HepG2 (cell line): ENCODE results near the gene GABRP. TPM values are rescaled to one million over a fixed set of nuclear protein-coding genes. Genes with fewer than 3 reads are reported as not detected.

Experiments used
- ATAC-seq: fragments of 200-7000 bp; cut with Tn5 transposase; 3 replicates; pipeline ENCODE4 v1.9.1; 2020; ENCODE audit warnings: mild to moderate bottlenecking, moderate library complexity
- BruUV-seq: library from RNA; stranded (reverse); fragments of 400-500 nt; replicated peaks from 2 replicates; lab custom pipeline; 2021; lab: Mats Ljungman, UMichigan
- CTCF ChIA-PET: fragments of 300-600 bp; formaldehyde crosslinking; extraction: SDS; loops from one replicate; lab custom pipeline; 2021; ENCODE audit warnings: low total read pairs, inconsistent platforms, low intra/inter-chr PET ratio; lab: Yijun Ruan, JAX
- POLR2A ChIA-PET: fragments of 350-600 bp; sonication (Branson Sonifier 250); formaldehyde crosslinking; loops from one replicate; lab custom pipeline; 2020; ENCODE audit warnings: antibody characterized with exemption, inconsistent platforms; lab: Yijun Ruan, JAX
- DNase-seq: peaks from one replicate; pipeline ENCODE4 v3.0.0-alpha.2; 2015; ENCODE audit warnings: low spot score
- FAIRE-seq: peaks from 3 replicates; lab custom pipeline; 2011; peaks lifted over from hg19 to GRCh38; lab: Jason Lieb, UNC
- H2AFZ ChIP-seq: one replicate; pipeline ENCODE4 v1.6.1; 2011; ENCODE audit warnings: low read length, inconsistent platforms
- H3K27ac ChIP-seq: fragments of 300-600 bp; 3 replicates; pipeline ENCODE4 v1.8.0; 2011; ENCODE audit warnings: mixed run types, mild to moderate bottlenecking, mixed read lengths, low read length, inconsistent platforms; ENCODE audit not compliant: insufficient read depth; ENCODE audit errors: extremely low read length
- H3K27me3 ChIP-seq, 2 experiments: fragments of 200-600 bp in 1 of 2; 2 replicates in 1 of 2; 3 replicates in 1 of 2; pipeline versions ENCODE4 v1.6.0 to v1.8.0; 2011; ENCODE audit warnings: low read length in 2 of 2, mild to moderate bottlenecking in 2 of 2, moderate library complexity in 2 of 2, inconsistent platforms in 1 of 2; ENCODE audit not compliant: insufficient read depth in 2 of 2, control insufficient read depth in 1 of 2
- H3K36me3 ChIP-seq, 2 experiments: fragments of 200-600 bp in 1 of 2; replicated peaks in 1 of 2; 2 replicates in 1 of 2; 3 replicates in 1 of 2; pipeline versions ENCODE4 v1.5.1 to v1.8.0; 2011; ENCODE audit warnings: low read length in 2 of 2, inconsistent platforms in 1 of 2; ENCODE audit not compliant: insufficient read depth in 2 of 2, control insufficient read depth in 1 of 2
- H3K4me1 ChIP-seq: 2 replicates; pipeline ENCODE4 v1.5.1; 2012; ENCODE audit warnings: low read length, inconsistent platforms; ENCODE audit not compliant: insufficient read depth
- H3K4me2 ChIP-seq: 2 replicates; pipeline ENCODE4 v1.6.0; 2011; ENCODE audit warnings: low read depth, low read length, inconsistent platforms
- H3K4me3 ChIP-seq, 3 experiments: fragments of 200-600 bp in 1 of 3; sonication (generic), shearing (Covaris generic) in 1 of 3; replicated peaks in 1 of 3; 2 replicates each; pipeline ENCODE4 v1.5.1; 2011 to 2016; ENCODE audit warnings: low read length in 3 of 3, inconsistent platforms in 2 of 3, low read depth in 2 of 3, mild to moderate bottlenecking in 2 of 3, control low read depth in 1 of 3, mixed read lengths in 1 of 3; ENCODE audit not compliant: insufficient read depth in 1 of 3
- H3K79me2 ChIP-seq: one replicate; pipeline ENCODE4 v1.6.1; 2011; ENCODE audit warnings: low read length, inconsistent platforms; ENCODE audit not compliant: insufficient read depth
- H3K9ac ChIP-seq: 2 replicates; pipeline ENCODE4 v1.6.0; 2011; ENCODE audit warnings: mild to moderate bottlenecking, low read depth, low read length, inconsistent platforms; ENCODE audit not compliant: insufficient read depth
- H3K9me3 ChIP-seq: 2 replicates; pipeline ENCODE4 v1.5.1; 2012; ENCODE audit warnings: mild to moderate bottlenecking, low read length
- H4K20me1 ChIP-seq: 2 replicates; pipeline ENCODE4 v1.6.0; 2011; ENCODE audit warnings: inconsistent platforms, mild to moderate bottlenecking, low read length, moderate library complexity; ENCODE audit not compliant: insufficient read depth
- ETS1 ChIP-seq: sonication (generic); formaldehyde crosslinking; IDR thresholded peaks from 2 replicates; pipeline ENCODE4 v1.4.0; 2020; ENCODE audit warnings: missing genetic modification reagents
- MIER3 ChIP-seq: IDR thresholded peaks from 2 replicates; pipeline ENCODE4 v1.6.1; 2016; ENCODE audit warnings: missing compliant biosample characterization, borderline replicate concordance
- NAIF1 ChIP-seq: sonication (generic); formaldehyde crosslinking; IDR thresholded peaks from 2 replicates; pipeline ENCODE4 v1.5.0; 2020; ENCODE audit warnings: mild to moderate bottlenecking, missing genetic modification reagents, borderline replicate concordance
- REL ChIP-seq: sonication (generic); formaldehyde crosslinking; conservative IDR thresholded peaks from 2 replicates; pipeline ENCODE4 v1.8.0; 2022; ENCODE audit warnings: mild to moderate bottlenecking, missing genetic modification reagents, moderate library complexity
- REXO4 ChIP-seq: sonication (generic); formaldehyde crosslinking; IDR thresholded peaks from 2 replicates; pipeline ENCODE4 v1.8.0; 2022; ENCODE audit warnings: missing genetic modification reagents, mild to moderate bottlenecking, borderline replicate concordance
- SKI ChIP-seq: fragments of 450-650 bp; IDR thresholded peaks from one replicate; pipeline ENCODE4 v1.6.1; 2018; ENCODE audit warnings: mild to moderate bottlenecking; ENCODE audit not compliant: partially characterized antibody
- ZEB1 ChIP-seq: IDR thresholded peaks from 2 replicates; pipeline ENCODE4 v1.6.1; 2012; ENCODE audit warnings: mild to moderate bottlenecking, low read depth, inconsistent platforms; ENCODE audit not compliant: insufficient replicate concordance
- ZNF101 ChIP-seq: sonication (generic); formaldehyde crosslinking; IDR thresholded peaks from 2 replicates; pipeline ENCODE4 v1.4.0; 2020; ENCODE audit warnings: mild to moderate bottlenecking, low read depth, missing genetic modification reagents, borderline replicate concordance
- ZNF234 ChIP-seq: sonication (generic); formaldehyde crosslinking; conservative IDR thresholded peaks from 2 replicates; pipeline ENCODE4 v1.5.1; 2020; ENCODE audit warnings: mild to moderate bottlenecking, missing genetic modification reagents
- ZNF614 ChIP-seq: IDR thresholded peaks from 2 replicates; pipeline ENCODE4 v1.6.1; 2018; ENCODE audit warnings: missing biosample characterization, missing genetic modification reagents, inconsistent platforms, borderline replicate concordance
- ZSCAN30 ChIP-seq: sonication (generic); formaldehyde crosslinking; IDR thresholded peaks from 2 replicates; pipeline ENCODE4 v1.5.0; 2020; ENCODE audit warnings: mild to moderate bottlenecking, missing genetic modification reagents
- WGBS: methylation state at CpG from one replicate; pipeline ENCODE4 v1.1.6; 2017; ENCODE audit warnings: low lambda C conversion rate; 5-methylcytosine and 5-hydroxymethylcytosine counted together
- in situ Hi-C: cut with HindIII; loops from 2 replicates; pipeline ENCODE4 v1.10.0; 2017; ENCODE audit warnings: low pct_unique_long_range_greater_than_20kb; ENCODE audit not compliant: extremely low pct_ligation_motif_present
- intact Hi-C: fragments of 100-400 bp; cut with micrococcal nuclease; formaldehyde crosslinking; loops from one replicate; pipeline ENCODE4 v1.10.0; 2022; ENCODE audit not compliant: unreplicated experiment
- polyA plus RNA-seq, 8 experiments: library from polyadenylated mRNA; depleted of rRNA in 3 of 8; stranded (reverse) in 7 of 8; unstranded in 1 of 8; fragments of >200 nt; fragmentation: Illumina TruSeq in 4 of 8; extraction: Trizol in 4 of 8; gene quantifications; 2 replicates each; pipeline versions ENCODE4 v1.2.1 to v1.2.3, GENCODE V29; 2011 to 2016; ENCODE audit warnings: low read depth in 4 of 8, missing spikeins in 1 of 8, mixed read lengths in 1 of 8; ENCODE audit not compliant: insufficient read depth in 1 of 8
- total RNA-seq, 5 experiments: library from RNA; depleted of rRNA; stranded (reverse); fragments of >200 nt; fragmentation: Illumina TruSeq; extraction: Trizol; gene quantifications; 2 replicates each; pipeline ENCODE4 v1.2.3, GENCODE V29; 2016; ENCODE audit warnings: low read depth in 1 of 5
- TF ChIP-seq, protein P1 (sequence below): IDR thresholded peaks from 2 replicates; pipeline ENCODE4 v1.6.1; 2016; ENCODE audit warnings: missing compliant biosample characterization, missing genetic modification reagents, borderline replicate concordance
- TF ChIP-seq, protein P2 (sequence below): sonication (generic); formaldehyde crosslinking; IDR thresholded peaks from 2 replicates; pipeline ENCODE4 v1.4.0; 2020; ENCODE audit warnings: missing genetic modification reagents, borderline replicate concordance
- TF ChIP-seq, protein P3 (sequence below): sonication (generic); formaldehyde crosslinking; IDR thresholded peaks from 2 replicates; pipeline ENCODE4 v1.5.1; 2020; ENCODE audit warnings: mild to moderate bottlenecking, missing genetic modification reagents, borderline replicate concordance

Gene GABRP
- total and polyA plus RNA-seq, 2 of the 13 experiments (the other 11 are each of a cell fraction or from before 2014, with no cell fraction given) = not detected

DNA sequence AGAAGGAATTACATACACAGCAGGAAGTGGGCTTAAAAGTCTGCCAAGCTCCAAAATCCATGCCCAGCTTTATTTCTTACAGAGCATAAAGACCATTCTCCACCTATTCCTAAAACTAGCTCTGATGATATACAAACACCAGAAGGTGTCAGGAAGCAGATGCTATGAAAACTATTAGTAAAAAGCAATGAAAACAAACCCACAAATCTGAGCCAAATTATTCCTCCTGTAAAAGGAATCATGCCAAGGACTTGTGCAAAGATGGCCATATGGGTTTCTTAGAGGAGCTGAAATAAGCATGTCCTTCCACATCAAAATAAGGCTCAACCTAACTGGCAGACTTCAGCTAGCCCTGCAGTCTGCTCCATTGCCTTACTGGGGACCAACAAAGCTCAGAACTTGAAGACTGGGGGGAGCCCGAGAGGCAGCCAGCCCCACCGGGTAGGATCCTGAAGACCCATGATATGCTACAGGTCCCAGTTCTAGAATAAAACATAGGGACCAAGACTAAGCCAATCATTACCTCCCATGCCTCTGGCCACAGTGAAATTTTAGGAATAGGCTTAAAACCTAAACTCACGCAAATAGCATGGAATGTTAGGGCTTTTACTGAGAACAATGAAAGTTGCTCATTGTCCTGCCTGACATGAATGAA, 42.8 kb upstream of the GABRP start:
- 0% methylated on average over 3 of the region's 3 CpGs for WGBS
- H2AFZ ChIP-seq = no peak overlapping the region
- DNase-seq (no peak), ATAC-seq (no peak), FAIRE-seq (no peak)
- intact Hi-C loops = loop anchor here (10.0 kb wide), 2 partner anchors 106 to 414 kb away; no protein-coding TSS in a partner anchor
- no peaks in the 10 kb centered on the region for H3K9me3 ChIP-seq
- no peak overlapping the region for H3K27ac ChIP-seq
- no peaks in the 10 kb centered on the region for H3K79me2 ChIP-seq
- no peaks in the 10 kb centered on the region for H3K4me1 ChIP-seq
- no peaks in the 10 kb centered on the region for H3K36me3 ChIP-seq
- peaks cover 2 to 18% of the 10 kb centered on the region in 2 experiments; a peak in 3 of 5 replicates for H3K27me3 ChIP-seq
- TF ChIP-seq, protein P1, sequence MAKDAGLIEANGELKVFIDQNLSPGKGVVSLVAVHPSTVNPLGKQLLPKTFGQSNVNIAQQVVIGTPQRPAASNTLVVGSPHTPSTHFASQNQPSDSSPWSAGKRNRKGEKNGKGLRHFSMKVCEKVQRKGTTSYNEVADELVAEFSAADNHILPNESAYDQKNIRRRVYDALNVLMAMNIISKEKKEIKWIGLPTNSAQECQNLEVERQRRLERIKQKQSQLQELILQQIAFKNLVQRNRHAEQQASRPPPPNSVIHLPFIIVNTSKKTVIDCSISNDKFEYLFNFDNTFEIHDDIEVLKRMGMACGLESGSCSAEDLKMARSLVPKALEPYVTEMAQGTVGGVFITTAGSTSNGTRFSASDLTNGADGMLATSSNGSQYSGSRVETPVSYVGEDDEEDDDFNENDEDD (CRISPR knock-in tag) = no peak
- TF ChIP-seq ZNF234 = no peak
- TF ChIP-seq ZNF614 (CRISPR knock-in tag) = no peak
- no peak for TF ChIP-seq ZEB1
- TF ChIP-seq ETS1 (CRISPR knock-in tag) = no peak
- TF ChIP-seq ZNF101 (CRISPR knock-in tag) = no peak
- TF ChIP-seq SKI = no peak
- TF ChIP-seq, protein P2, sequence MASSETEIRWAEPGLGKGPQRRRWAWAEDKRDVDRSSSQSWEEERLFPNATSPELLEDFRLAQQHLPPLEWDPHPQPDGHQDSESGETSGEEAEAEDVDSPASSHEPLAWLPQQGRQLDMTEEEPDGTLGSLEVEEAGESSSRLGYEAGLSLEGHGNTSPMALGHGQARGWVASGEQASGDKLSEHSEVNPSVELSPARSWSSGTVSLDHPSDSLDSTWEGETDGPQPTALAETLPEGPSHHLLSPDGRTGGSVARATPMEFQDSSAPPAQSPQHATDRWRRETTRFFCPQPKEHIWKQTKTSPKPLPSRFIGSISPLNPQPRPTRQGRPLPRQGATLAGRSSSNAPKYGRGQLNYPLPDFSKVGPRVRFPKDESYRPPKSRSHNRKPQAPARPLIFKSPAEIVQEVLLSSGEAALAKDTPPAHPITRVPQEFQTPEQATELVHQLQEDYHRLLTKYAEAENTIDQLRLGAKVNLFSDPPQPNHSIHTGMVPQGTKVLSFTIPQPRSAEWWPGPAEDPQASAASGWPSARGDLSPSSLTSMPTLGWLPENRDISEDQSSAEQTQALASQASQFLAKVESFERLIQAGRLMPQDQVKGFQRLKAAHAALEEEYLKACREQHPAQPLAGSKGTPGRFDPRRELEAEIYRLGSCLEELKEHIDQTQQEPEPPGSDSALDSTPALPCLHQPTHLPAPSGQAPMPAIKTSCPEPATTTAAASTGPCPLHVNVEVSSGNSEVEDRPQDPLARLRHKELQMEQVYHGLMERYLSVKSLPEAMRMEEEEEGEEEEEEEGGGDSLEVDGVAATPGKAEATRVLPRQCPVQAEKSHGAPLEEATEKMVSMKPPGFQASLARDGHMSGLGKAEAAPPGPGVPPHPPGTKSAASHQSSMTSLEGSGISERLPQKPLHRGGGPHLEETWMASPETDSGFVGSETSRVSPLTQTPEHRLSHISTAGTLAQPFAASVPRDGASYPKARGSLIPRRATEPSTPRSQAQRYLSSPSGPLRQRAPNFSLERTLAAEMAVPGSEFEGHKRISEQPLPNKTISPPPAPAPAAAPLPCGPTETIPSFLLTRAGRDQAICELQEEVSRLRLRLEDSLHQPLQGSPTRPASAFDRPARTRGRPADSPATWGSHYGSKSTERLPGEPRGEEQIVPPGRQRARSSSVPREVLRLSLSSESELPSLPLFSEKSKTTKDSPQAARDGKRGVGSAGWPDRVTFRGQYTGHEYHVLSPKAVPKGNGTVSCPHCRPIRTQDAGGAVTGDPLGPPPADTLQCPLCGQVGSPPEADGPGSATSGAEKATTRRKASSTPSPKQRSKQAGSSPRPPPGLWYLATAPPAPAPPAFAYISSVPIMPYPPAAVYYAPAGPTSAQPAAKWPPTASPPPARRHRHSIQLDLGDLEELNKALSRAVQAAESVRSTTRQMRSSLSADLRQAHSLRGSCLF (CRISPR knock-in tag) = no peak
- TF ChIP-seq ZSCAN30 (CRISPR knock-in tag) = no peak
- TF ChIP-seq NAIF1 (CRISPR knock-in tag) = no peak
- TF ChIP-seq MIER3 (CRISPR knock-in tag) = no peak
- no peak for TF ChIP-seq REXO4 (CRISPR knock-in tag)
- no peak for TF ChIP-seq REL (CRISPR knock-in tag)
- TF ChIP-seq, protein P3, sequence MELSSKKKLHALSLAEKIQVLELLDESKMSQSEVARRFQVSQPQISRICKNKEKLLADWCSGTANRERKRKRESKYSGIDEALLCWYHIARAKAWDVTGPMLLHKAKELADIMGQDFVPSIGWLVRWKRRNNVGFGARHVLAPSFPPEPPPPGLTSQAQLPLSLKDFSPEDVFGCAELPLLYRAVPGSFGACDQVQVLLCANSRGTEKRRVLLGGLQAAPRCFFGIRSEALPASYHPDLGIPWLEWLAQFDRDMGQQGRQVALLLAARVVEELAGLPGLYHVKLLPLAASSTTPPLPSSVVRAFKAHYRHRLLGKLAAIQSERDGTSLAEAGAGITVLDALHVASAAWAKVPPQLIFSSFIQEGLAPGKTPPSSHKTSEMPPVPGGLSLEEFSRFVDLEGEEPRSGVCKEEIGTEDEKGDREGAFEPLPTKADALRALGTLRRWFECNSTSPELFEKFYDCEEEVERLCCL = no peak
- H3K4me2 ChIP-seq = no peak overlapping the region
- ChIA-PET POLR2A (no interaction called here), CTCF (no interaction called here)
- no peak overlapping the region for H3K4me3 ChIP-seq
- no TSS peak for BruUV-seq
- no peaks in the 10 kb centered on the region for H4K20me1 ChIP-seq
- in situ Hi-C loops = loop anchor here (5.0 to 10.0 kb wide), 2 partner anchors 52 to 604 kb away; no protein-coding TSS in a partner anchor
- no peak overlapping the region for H3K9ac ChIP-seq
